GM23338 (cell line): ENCODE results near the gene RMI1. TPM values are rescaled to one million over a fixed set of nuclear protein-coding genes. Genes with fewer than 3 reads are reported as not detected.

Experiments used
- ATAC-seq: fragments of 200-7000 bp; cut with Tn5 transposase; 3 replicates; pipeline ENCODE4 v1.9.1; 2020
- DNase-seq: peaks from one replicate; pipeline ENCODE4 v3.0.0-alpha.2; 2015; ENCODE audit warnings: low spot score
- H2AFZ ChIP-seq: fragments of 200-600 bp; sonication (generic); 2 replicates; pipeline ENCODE4 v1.8.0; 2016; ENCODE audit warnings: antibody characterized with exemption, mild to moderate bottlenecking, moderate library complexity
- H3F3A ChIP-seq: fragments of 200-600 bp; sonication (generic); replicated peaks from 2 replicates; pipeline ENCODE4 v1.8.0; 2017; ENCODE audit warnings: antibody characterized with exemption, mixed run types, low read depth
- H3K27ac ChIP-seq: fragments of 200-600 bp; sonication (generic); 2 replicates; pipeline ENCODE4 v1.6.1; 2016; ENCODE audit warnings: low read depth
- H3K27me3 ChIP-seq: fragments of 200-600 bp; sonication (generic); 2 replicates; pipeline ENCODE4 v1.8.0; 2016; ENCODE audit warnings: mild to moderate bottlenecking, mixed run types, moderate library complexity; ENCODE audit not compliant: insufficient read depth
- H3K36me3 ChIP-seq: fragments of 200-600 bp; sonication (generic); 2 replicates; pipeline ENCODE4 v1.8.0; 2016; ENCODE audit warnings: mild to moderate bottlenecking; ENCODE audit not compliant: insufficient read depth
- H3K4me1 ChIP-seq: fragments of 200-600 bp; sonication (generic); 2 replicates; pipeline ENCODE4 v1.8.0; 2016; ENCODE audit warnings: mild to moderate bottlenecking, moderate library complexity; ENCODE audit not compliant: insufficient read depth
- H3K4me2 ChIP-seq: fragments of 200-600 bp; sonication (generic); 2 replicates; pipeline ENCODE4 v1.7.1; 2017; ENCODE audit warnings: mixed run types
- H3K4me3 ChIP-seq: fragments of 200-600 bp; sonication (generic); 2 replicates; pipeline ENCODE4 v1.6.1; 2016; ENCODE audit warnings: mixed run types
- H3K79me2 ChIP-seq: fragments of 200-600 bp; sonication (generic); replicated peaks from 2 replicates; pipeline ENCODE4 v1.8.0; 2017; ENCODE audit warnings: mild to moderate bottlenecking; ENCODE audit not compliant: insufficient read depth
- H3K9me2 ChIP-seq: fragments of 200-600 bp; sonication (generic); 2 replicates; pipeline ENCODE4 v1.8.0; 2017; ENCODE audit not compliant: insufficient read depth
- H4K20me1 ChIP-seq: fragments of 200-600 bp; sonication (generic); replicated peaks from 2 replicates; pipeline ENCODE4 v1.8.0; 2017; ENCODE audit warnings: mild to moderate bottlenecking; ENCODE audit not compliant: insufficient read depth
- H3K27ac Mint-ChIP-seq: 2 replicates; pipeline ENCODE4 v1.8.0; 2020; ENCODE audit warnings: inconsistent platforms, mild to moderate bottlenecking, moderate library complexity, mixed read lengths
- H3K27me3 Mint-ChIP-seq: 3 replicates; pipeline ENCODE4 v1.8.0; 2022; ENCODE audit warnings: low read depth, mild to moderate bottlenecking, moderate library complexity, mixed read lengths, inconsistent platforms; ENCODE audit not compliant: insufficient read depth, poor library complexity
- H3K36me3 Mint-ChIP-seq: 3 replicates; pipeline ENCODE4 v1.8.0; 2021; ENCODE audit warnings: low read depth, mild to moderate bottlenecking, inconsistent platforms, moderate library complexity, mixed read lengths
- H3K4me1 Mint-ChIP-seq: 3 replicates; pipeline ENCODE4 v1.8.0; 2020; ENCODE audit warnings: mild to moderate bottlenecking, inconsistent platforms, mixed read lengths
- H3K4me3 Mint-ChIP-seq: 3 replicates; pipeline ENCODE4 v1.8.0; 2021; ENCODE audit warnings: moderate library complexity, mild to moderate bottlenecking, inconsistent platforms, mixed read lengths
- H3K9me3 Mint-ChIP-seq: 3 replicates; pipeline ENCODE4 v1.8.0; 2020; ENCODE audit warnings: moderate library complexity, mild to moderate bottlenecking, inconsistent platforms, mixed read lengths
- NANOG ChIP-seq: IDR thresholded peaks from 2 replicates; pipeline ENCODE4 v1.6.1; 2016; ENCODE audit warnings: antibody characterized with exemption, borderline replicate concordance
- ZNF114 ChIP-seq: fragments of 250-450 bp; sonication (Bioruptor Pico); IDR thresholded peaks from 2 replicates; pipeline ENCODE4 v1.5.0; 2020; ENCODE audit warnings: mild to moderate bottlenecking, moderate library complexity
- polyA plus RNA-seq: library from polyadenylated mRNA; unstranded; fragments of >200 nt; fragmentation: Nextera tagmentation; extraction: Ambion mirVana; gene quantifications from 2 replicates; pipeline ENCODE4 v1.2.1, GENCODE V29; 2016
- total RNA-seq: library from RNA; depleted of rRNA; stranded (reverse); fragments of >200 nt; shearing (Covaris generic); gene quantifications from 2 replicates; pipeline ENCODE4 v1.2.3, GENCODE V29; 2014
- TF ChIP-seq, protein P1 (sequence below): fragments of 250-450 bp; sonication (Bioruptor Pico); IDR thresholded peaks from 2 replicates; pipeline ENCODE4 v1.5.0; 2020; ENCODE audit warnings: mild to moderate bottlenecking, moderate library complexity
- TF ChIP-seq, protein P2 (sequence below), 2 experiments: fragments of 200-600 bp in 1 of 2; sonication (generic) in 1 of 2; conservative IDR thresholded peaks; 2 replicates each; pipeline versions ENCODE4 v1.5.1 to v1.6.1; 2016 to 2017; ENCODE audit warnings: antibody characterized with exemption in 2 of 2, low read depth in 2 of 2, mild to moderate bottlenecking in 2 of 2, moderate library complexity in 1 of 2
- TF ChIP-seq, protein P3 (sequence below): IDR thresholded peaks from 2 replicates; pipeline ENCODE4 v1.6.1; 2016; ENCODE audit warnings: antibody characterized with exemption

Gene RMI1
- total and polyA plus RNA-seq, 2 experiments from 2014 or later: 16.9 to 36.1 TPM

DNA sequence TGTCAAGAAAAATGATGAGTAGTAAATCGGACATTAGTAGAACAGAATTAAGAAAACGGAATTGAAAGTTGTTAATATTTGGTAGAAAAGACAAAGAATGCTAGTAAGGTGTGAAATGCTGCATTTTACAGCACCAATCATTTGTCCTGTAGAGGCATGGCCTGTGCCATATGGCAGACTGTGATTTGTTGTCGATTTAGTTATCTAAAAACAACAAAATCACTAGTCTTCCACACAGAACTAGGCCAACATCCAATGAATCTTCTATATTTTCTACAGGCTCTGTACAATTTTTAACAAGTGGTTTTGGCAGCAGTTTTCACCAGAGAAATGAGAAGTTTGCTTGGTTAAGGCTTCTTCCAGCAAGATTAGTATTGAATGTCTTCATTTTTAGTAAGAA lies 11.0 kb upstream of the RMI1 start:
- Histone ChIP-seq H2AFZ (no peak overlapping the region), H3K27ac (no peak overlapping the region), H3K79me2 (peaks cover 43% of the 10 kb centered on the region), H3K4me2 (no peak overlapping the region), H3K36me3 (peaks cover 71% of the 10 kb centered on the region), H3K9me2 (no peaks in the 10 kb centered on the region), H3F3A (peaks cover 63% of the 10 kb centered on the region), H4K20me1 (peaks cover 60% of the 10 kb centered on the region), H3K27me3 (no peaks in the 10 kb centered on the region), H3K4me1 (no peaks in the 10 kb centered on the region), H3K4me3 (no peak overlapping the region)
- Mint-ChIP-seq H3K4me1 (peaks cover 4% of the 10 kb centered on the region), H3K36me3 (peaks cover 83% of the 10 kb centered on the region), H3K4me3 (no peak overlapping the region), H3K9me3 (no peaks in the 10 kb centered on the region; the same call in 2 of the 3 replicates), H3K27ac (no peak overlapping the region), H3K27me3 (peaks cover 19% of the 10 kb centered on the region)
- ATAC-seq (no peak), DNase-seq (no peak)
- no peak for TF ChIP-seq ZNF114 (CRISPR knock-in tag)
- TF ChIP-seq, protein P1, sequence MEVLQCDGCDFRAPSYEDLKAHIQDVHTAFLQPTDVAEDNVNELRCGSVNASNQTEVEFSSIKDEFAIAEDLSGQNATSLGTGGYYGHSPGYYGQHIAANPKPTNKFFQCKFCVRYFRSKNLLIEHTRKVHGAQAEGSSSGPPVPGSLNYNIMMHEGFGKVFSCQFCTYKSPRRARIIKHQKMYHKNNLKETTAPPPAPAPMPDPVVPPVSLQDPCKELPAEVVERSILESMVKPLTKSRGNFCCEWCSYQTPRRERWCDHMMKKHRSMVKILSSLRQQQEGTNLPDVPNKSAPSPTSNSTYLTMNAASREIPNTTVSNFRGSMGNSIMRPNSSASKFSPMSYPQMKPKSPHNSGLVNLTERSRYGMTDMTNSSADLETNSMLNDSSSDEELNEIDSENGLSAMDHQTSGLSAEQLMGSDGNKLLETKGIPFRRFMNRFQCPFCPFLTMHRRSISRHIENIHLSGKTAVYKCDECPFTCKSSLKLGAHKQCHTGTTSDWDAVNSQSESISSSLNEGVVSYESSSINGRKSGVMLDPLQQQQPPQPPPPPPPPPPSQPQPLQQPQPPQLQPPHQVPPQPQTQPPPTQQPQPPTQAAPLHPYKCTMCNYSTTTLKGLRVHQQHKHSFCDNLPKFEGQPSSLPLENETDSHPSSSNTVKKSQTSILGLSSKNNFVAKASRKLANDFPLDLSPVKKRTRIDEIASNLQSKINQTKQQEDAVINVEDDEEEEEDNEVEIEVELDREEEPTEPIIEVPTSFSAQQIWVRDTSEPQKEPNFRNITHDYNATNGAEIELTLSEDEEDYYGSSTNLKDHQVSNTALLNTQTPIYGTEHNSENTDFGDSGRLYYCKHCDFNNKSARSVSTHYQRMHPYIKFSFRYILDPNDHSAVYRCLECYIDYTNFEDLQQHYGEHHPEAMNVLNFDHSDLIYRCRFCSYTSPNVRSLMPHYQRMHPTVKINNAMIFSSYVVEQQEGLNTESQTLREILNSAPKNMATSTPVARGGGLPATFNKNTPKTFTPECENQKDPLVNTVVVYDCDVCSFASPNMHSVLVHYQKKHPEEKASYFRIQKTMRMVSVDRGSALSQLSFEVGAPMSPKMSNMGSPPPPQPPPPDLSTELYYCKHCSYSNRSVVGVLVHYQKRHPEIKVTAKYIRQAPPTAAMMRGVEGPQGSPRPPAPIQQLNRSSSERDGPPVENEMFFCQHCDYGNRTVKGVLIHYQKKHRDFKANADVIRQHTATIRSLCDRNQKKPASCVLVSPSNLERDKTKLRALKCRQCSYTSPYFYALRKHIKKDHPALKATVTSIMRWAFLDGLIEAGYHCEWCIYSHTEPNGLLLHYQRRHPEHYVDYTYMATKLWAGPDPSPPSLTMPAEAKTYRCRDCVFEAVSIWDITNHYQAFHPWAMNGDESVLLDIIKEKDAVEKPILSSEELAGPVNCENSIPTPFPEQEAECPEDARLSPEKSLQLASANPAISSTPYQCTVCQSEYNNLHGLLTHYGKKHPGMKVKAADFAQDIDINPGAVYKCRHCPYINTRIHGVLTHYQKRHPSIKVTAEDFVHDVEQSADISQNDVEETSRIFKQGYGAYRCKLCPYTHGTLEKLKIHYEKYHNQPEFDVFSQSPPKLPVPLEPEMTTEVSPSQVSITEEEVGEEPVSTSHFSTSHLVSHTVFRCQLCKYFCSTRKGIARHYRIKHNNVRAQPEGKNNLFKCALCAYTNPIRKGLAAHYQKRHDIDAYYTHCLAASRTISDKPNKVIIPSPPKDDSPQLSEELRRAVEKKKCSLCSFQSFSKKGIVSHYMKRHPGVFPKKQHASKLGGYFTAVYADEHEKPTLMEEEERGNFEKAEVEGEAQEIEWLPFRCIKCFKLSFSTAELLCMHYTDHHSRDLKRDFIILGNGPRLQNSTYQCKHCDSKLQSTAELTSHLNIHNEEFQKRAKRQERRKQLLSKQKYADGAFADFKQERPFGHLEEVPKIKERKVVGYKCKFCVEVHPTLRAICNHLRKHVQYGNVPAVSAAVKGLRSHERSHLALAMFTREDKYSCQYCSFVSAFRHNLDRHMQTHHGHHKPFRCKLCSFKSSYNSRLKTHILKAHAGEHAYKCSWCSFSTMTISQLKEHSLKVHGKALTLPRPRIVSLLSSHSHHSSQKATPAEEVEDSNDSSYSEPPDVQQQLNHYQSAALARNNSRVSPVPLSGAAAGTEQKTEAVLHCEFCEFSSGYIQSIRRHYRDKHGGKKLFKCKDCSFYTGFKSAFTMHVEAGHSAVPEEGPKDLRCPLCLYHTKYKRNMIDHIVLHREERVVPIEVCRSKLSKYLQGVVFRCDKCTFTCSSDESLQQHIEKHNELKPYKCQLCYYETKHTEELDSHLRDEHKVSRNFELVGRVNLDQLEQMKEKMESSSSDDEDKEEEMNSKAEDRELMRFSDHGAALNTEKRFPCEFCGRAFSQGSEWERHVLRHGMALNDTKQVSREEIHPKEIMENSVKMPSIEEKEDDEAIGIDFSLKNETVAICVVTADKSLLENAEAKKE (CRISPR knock-in tag): no peak
- TF ChIP-seq NANOG: no peak
- TF ChIP-seq, protein P2, sequence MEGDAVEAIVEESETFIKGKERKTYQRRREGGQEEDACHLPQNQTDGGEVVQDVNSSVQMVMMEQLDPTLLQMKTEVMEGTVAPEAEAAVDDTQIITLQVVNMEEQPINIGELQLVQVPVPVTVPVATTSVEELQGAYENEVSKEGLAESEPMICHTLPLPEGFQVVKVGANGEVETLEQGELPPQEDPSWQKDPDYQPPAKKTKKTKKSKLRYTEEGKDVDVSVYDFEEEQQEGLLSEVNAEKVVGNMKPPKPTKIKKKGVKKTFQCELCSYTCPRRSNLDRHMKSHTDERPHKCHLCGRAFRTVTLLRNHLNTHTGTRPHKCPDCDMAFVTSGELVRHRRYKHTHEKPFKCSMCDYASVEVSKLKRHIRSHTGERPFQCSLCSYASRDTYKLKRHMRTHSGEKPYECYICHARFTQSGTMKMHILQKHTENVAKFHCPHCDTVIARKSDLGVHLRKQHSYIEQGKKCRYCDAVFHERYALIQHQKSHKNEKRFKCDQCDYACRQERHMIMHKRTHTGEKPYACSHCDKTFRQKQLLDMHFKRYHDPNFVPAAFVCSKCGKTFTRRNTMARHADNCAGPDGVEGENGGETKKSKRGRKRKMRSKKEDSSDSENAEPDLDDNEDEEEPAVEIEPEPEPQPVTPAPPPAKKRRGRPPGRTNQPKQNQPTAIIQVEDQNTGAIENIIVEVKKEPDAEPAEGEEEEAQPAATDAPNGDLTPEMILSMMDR (conservative IDR thresholded peaks at IDR 0.05; ENCODE audit: low read depth in 2 of 2): no peak
- TF ChIP-seq, protein P3, sequence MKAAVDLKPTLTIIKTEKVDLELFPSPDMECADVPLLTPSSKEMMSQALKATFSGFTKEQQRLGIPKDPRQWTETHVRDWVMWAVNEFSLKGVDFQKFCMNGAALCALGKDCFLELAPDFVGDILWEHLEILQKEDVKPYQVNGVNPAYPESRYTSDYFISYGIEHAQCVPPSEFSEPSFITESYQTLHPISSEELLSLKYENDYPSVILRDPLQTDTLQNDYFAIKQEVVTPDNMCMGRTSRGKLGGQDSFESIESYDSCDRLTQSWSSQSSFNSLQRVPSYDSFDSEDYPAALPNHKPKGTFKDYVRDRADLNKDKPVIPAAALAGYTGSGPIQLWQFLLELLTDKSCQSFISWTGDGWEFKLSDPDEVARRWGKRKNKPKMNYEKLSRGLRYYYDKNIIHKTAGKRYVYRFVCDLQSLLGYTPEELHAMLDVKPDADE: no peak
